Activated CD8-positive, alpha-beta T cell treated with anti-CD3 and anti-CD28 coated beads for 36 hours (primary cell): ENCODE measurements around the gene FAM193A. TPM values are rescaled to one million over a fixed set of nuclear protein-coding genes. Genes with fewer than 3 reads are reported as not detected.

Experiments
- ATAC-seq: fragments of 200-7000 bp; cut with Tn5 transposase; one replicate; pipeline ENCODE4 v1.10.0; 2021; ENCODE audit warnings: mild to moderate bottlenecking, moderate library complexity
- CTCF ChIA-PET: fragments of 350-600 bp; sonication (Branson Sonifier 250); formaldehyde crosslinking; loops from one replicate; lab custom pipeline; 2021; ENCODE audit warnings: antibody characterized with exemption; lab: Charles Lee
- POLR2A ChIA-PET: fragments of 350-600 bp; sonication (Branson Sonifier 250); formaldehyde crosslinking; loops from one replicate; lab custom pipeline; 2021; ENCODE audit warnings: antibody characterized with exemption; lab: Charles Lee
- DNase-seq: peaks from one replicate; pipeline ENCODE4 v3.0.0-alpha.2; 2020
- H3K27ac Mint-ChIP-seq: one replicate; pipeline ENCODE4 v1.8.0; 2021; ENCODE audit warnings: mild to moderate bottlenecking, mixed read lengths
- H3K27me3 Mint-ChIP-seq: one replicate; pipeline ENCODE4 v1.8.0; 2021; ENCODE audit warnings: mixed read lengths
- H3K36me3 Mint-ChIP-seq: one replicate; pipeline ENCODE4 v1.8.0; 2021; ENCODE audit warnings: low read depth, mixed read lengths
- H3K4me1 Mint-ChIP-seq: one replicate; pipeline ENCODE4 v1.8.0; 2021; ENCODE audit warnings: low read depth, mixed read lengths
- H3K4me3 Mint-ChIP-seq: one replicate; pipeline ENCODE4 v1.8.0; 2021; ENCODE audit warnings: mild to moderate bottlenecking, moderate library complexity, mixed read lengths
- H3K9me3 Mint-ChIP-seq: one replicate; pipeline ENCODE4 v1.8.0; 2021; ENCODE audit warnings: mixed read lengths
- CTCF ChIP-seq: fragments of 200-600 bp; IDR thresholded peaks from one replicate; pipeline ENCODE4 v1.8.0; 2022; ENCODE audit warnings: antibody characterized with exemption, mild to moderate bottlenecking
- intact Hi-C: fragments of 100-400 bp; cut with micrococcal nuclease; formaldehyde crosslinking; loops from one replicate; pipeline ENCODE4 v1.10.0; 2022
- total RNA-seq, 2 experiments: library from RNA; stranded (reverse); gene quantifications; one replicate each; pipeline ENCODE4 v1.2.3, GENCODE V29; 2021

Gene FAM193A
- total RNA-seq, 2 experiments from 2014 or later = 22.4 to 22.9 TPM

- H3K36me3 Mint-ChIP-seq = peaks cover 38% of the 10 kb centered on the region
- no peaks in the 10 kb centered on the region for H3K4me1 Mint-ChIP-seq
- H3K27me3 Mint-ChIP-seq = no peaks in the 10 kb centered on the region
- no peak for DNase-seq
- TF ChIP-seq CTCF = no peak
- H3K9me3 Mint-ChIP-seq = no peaks in the 10 kb centered on the region
- ATAC-seq = no peak
- ChIA-PET POLR2A (no interaction called here), CTCF (no interaction called here)
- intact Hi-C loops = no loop called here
- no peak overlapping the region for H3K4me3 Mint-ChIP-seq
- H3K27ac Mint-ChIP-seq = no peak overlapping the region
Observed at GRCh38 chr4:2515830-2516550, 20.5 kb upstream of the FAM193A start.

DNA sequence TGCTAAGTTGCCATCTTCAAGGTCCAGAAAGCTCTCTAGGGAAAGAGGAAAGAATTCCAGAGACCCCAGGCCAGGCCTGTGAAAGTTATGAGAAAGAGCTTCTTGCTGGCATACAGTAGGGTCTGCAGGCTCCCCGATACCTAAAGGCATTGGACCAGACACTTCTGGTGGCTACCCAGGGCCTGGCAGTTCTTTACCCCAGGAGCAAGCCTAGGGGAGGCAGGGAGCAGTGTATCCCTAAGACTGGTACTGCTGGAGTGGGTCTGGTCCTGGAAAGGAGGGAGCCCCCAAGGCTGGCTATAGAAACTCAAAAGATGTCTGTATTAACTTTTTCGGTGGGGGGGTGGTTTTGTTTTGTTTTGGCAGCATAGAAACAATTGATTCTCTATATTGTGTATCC lies 19.8 kb upstream of the FAM193A start:
- Mint-ChIP-seq H3K9me3 (no peaks in the 10 kb centered on the region), H3K36me3 (peaks cover 38% of the 10 kb centered on the region), H3K27ac (no peak overlapping the region), H3K4me3 (no peak overlapping the region), H3K4me1 (no peaks in the 10 kb centered on the region), H3K27me3 (no peaks in the 10 kb centered on the region)
- no peak for DNase-seq
- ChIA-PET CTCF (interaction anchor here (0.7 kb wide), 1 partner anchor 68 kb away, joined by 4 read pairs; no protein-coding TSS in a partner anchor), POLR2A (no interaction called here)
- no peak for ATAC-seq
- intact Hi-C loops = no loop called here
- no peak for TF ChIP-seq CTCF

DNA sequence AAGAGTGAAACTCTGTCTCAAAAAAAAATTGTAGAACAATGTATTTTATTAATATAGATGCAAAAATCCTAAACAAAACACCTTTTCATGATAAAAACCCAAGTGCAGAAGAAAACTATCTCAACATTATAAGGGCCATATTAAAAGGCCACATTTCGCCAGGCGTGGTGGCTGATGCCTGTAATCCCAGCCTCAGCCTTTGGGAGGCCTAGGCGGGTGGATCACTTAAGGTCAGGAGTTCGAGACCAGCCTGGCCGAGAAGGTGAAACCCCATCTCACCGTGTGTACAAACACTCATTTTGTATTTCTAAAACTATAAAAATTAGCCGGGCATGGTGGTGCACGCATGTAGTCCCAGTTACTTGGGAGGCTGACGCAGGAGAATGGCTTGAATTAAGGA lies 9.9 kb upstream of the FAM193A start:
- ATAC-seq (no peak), DNase-seq (peak; percentile 29)
- H3K27ac Mint-ChIP-seq = no peak overlapping the region
- CTCF ChIA-PET = no interaction called here
- intact Hi-C loops = no loop called here
- no peak overlapping the region for H3K4me3 Mint-ChIP-seq
- H3K4me1 Mint-ChIP-seq = no peaks in the 10 kb centered on the region
- POLR2A ChIA-PET = interaction anchor here (0.7 to 1.3 kb wide), 3 partner anchors 9 to 105 kb away, joined by 3 to 6 read pairs (median 4); partner anchors contain the start of gene FAM193A
- TF ChIP-seq CTCF = no peak
- H3K9me3 Mint-ChIP-seq = no peaks in the 10 kb centered on the region
- no peaks in the 10 kb centered on the region for H3K27me3 Mint-ChIP-seq
- no peaks in the 10 kb centered on the region for H3K36me3 Mint-ChIP-seq

- ChIA-PET POLR2A (interaction anchor here (0.6 to 2.3 kb wide), 12 partner anchors 8 to 526 kb away, joined by 3 to 6 read pairs (median 3); partner anchors contain the start of genes NELFA and RNF4), CTCF (interaction anchor here (1.4 to 2.0 kb wide), 3 partner anchors 11 to 49 kb away, joined by 4 to 6 read pairs (median 4); no protein-coding TSS in a partner anchor)
- intact Hi-C loops = no loop called here
- DNase-seq (no peak), ATAC-seq (no peak)
- Mint-ChIP-seq H3K36me3 (peaks cover 6% of the 10 kb centered on the region), H3K4me3 (peak overlapping the region; percentile 87), H3K27me3 (no peaks in the 10 kb centered on the region), H3K4me1 (peaks cover 22% of the 10 kb centered on the region), H3K27ac (peak overlapping the region; percentile 93), H3K9me3 (no peaks in the 10 kb centered on the region)
- TF ChIP-seq CTCF = no peak
Observed at GRCh38 chr4:2534904-2535375, 1.5 kb upstream of the FAM193A start.
